ENCODE results near the gene TXNL1. TPM values are rescaled to one million over a fixed set of nuclear protein-coding genes. Genes with fewer than 3 reads are reported as not detected.

Gene TXNL1
- total and polyA plus RNA-seq, 2 of the 8 experiments (the other 6 are each of a cell fraction or from before 2014, with no cell fraction given), result 35.1 to 85.8 TPM

- TF ChIP-seq KDM4A (IDR thresholded peaks at IDR 0.05; ENCODE audit: low read depth, low read length, severe bottlenecking), result peak; percentile 85
- TF ChIP-seq, protein P1, sequence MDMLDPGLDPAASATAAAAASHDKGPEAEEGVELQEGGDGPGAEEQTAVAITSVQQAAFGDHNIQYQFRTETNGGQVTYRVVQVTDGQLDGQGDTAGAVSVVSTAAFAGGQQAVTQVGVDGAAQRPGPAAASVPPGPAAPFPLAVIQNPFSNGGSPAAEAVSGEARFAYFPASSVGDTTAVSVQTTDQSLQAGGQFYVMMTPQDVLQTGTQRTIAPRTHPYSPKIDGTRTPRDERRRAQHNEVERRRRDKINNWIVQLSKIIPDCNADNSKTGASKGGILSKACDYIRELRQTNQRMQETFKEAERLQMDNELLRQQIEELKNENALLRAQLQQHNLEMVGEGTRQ (IDR thresholded peaks at IDR 0.05; ENCODE audit: low read length), result no peak
- no peak for TF ChIP-seq FOSL1 (IDR thresholded peaks at IDR 0.05; ENCODE audit: insufficient read depth, low read depth, low read length)
- TF ChIP-seq CREB1 (IDR thresholded peaks at IDR 0.05), result peak; percentile 40; the same call in 1 of the 2 replicates
- TF ChIP-seq E2F6 (IDR thresholded peaks at IDR 0.05), result no peak
- no peak for TF ChIP-seq MAFK (IDR thresholded peaks at IDR 0.05; ENCODE audit: low read depth, low read length)
- peak; percentile 55 for TF ChIP-seq POLR2AphosphoS5 (IDR thresholded peaks at IDR 0.05; ENCODE audit: low read depth, low read length)
- TF ChIP-seq CHD1 (IDR thresholded peaks at IDR 0.05; ENCODE audit: low read depth, low read length), result no peak
- TF ChIP-seq TBP (IDR thresholded peaks at IDR 0.05; ENCODE audit: low read depth, low read length), result peak; percentile 43; the same call in 1 of the 2 replicates
- peak; percentile 73 for TF ChIP-seq TAF1 (IDR thresholded peaks at IDR 0.05; ENCODE audit: low read depth, low read length)
- TF ChIP-seq PHF8 (conservative IDR thresholded peaks at IDR 0.05; ENCODE audit: low read depth, low read length), result peak; percentile 82
- no peak for TF ChIP-seq GTF2F1 (IDR thresholded peaks at IDR 0.05; ENCODE audit: borderline replicate concordance, low read depth, low read length)
- TF ChIP-seq, protein P2, sequence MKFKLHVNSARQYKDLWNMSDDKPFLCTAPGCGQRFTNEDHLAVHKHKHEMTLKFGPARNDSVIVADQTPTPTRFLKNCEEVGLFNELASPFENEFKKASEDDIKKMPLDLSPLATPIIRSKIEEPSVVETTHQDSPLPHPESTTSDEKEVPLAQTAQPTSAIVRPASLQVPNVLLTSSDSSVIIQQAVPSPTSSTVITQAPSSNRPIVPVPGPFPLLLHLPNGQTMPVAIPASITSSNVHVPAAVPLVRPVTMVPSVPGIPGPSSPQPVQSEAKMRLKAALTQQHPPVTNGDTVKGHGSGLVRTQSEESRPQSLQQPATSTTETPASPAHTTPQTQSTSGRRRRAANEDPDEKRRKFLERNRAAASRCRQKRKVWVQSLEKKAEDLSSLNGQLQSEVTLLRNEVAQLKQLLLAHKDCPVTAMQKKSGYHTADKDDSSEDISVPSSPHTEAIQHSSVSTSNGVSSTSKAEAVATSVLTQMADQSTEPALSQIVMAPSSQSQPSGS (IDR thresholded peaks at IDR 0.05; ENCODE audit: low read length), result peak; percentile 79
- no peak for TF ChIP-seq BACH1 (IDR thresholded peaks at IDR 0.05; ENCODE audit: low read length)
- TF ChIP-seq TCF12 (IDR thresholded peaks at IDR 0.05; ENCODE audit: low read depth, low read length), result 0 out of 2 replicates have a peak, but pooled peaks have one; percentile 42
- no peak for TF ChIP-seq HDAC6 (IDR thresholded peaks at IDR 0.05; ENCODE audit: low read depth, low read length)
- TF ChIP-seq SIRT6 (IDR thresholded peaks at IDR 0.05; ENCODE audit: low read length), result no peak
- TF ChIP-seq JUN (IDR thresholded peaks at IDR 0.05; ENCODE audit: low read depth, low read length), result no peak
- TF ChIP-seq EGR1 (IDR thresholded peaks at IDR 0.05; ENCODE audit: borderline replicate concordance, low read depth, low read length), result peak; percentile 98
- no peak for TF ChIP-seq CTBP2 (IDR thresholded peaks at IDR 0.05; ENCODE audit: borderline replicate concordance, insufficient read depth, insufficient read length, low read length)
- no peak for TF ChIP-seq CBX8 (IDR thresholded peaks at IDR 0.05; ENCODE audit: borderline replicate concordance, low read depth, low read length)
- TF ChIP-seq NRF1 (IDR thresholded peaks at IDR 0.05; ENCODE audit: low read depth, low read length), result no peak
These were observed 12.8 kb upstream of the TXNL1 start, which contains the start of gene WDR7 (continued) for GRCh38 chr18:56650944-56651770.

All from H1 (cell line).